CD4-positive, alpha-beta T cell treated with Interleukin-2 at 100 ng/mL for 4 hours (primary cell): Measurements from ENCODE around the gene MRPL53.
"Not testable (repeated sequence)": the region's sequence is repeated elsewhere in the genome, so short reads cannot be mapped to it uniquely, and the experiment has no call there.

Experiments
- DNase-seq: peaks from one replicate; pipeline ENCODE4 v3.0.0-alpha.2; 2020; ENCODE audit warnings: low spot score

MRPL53 gene

DNA sequence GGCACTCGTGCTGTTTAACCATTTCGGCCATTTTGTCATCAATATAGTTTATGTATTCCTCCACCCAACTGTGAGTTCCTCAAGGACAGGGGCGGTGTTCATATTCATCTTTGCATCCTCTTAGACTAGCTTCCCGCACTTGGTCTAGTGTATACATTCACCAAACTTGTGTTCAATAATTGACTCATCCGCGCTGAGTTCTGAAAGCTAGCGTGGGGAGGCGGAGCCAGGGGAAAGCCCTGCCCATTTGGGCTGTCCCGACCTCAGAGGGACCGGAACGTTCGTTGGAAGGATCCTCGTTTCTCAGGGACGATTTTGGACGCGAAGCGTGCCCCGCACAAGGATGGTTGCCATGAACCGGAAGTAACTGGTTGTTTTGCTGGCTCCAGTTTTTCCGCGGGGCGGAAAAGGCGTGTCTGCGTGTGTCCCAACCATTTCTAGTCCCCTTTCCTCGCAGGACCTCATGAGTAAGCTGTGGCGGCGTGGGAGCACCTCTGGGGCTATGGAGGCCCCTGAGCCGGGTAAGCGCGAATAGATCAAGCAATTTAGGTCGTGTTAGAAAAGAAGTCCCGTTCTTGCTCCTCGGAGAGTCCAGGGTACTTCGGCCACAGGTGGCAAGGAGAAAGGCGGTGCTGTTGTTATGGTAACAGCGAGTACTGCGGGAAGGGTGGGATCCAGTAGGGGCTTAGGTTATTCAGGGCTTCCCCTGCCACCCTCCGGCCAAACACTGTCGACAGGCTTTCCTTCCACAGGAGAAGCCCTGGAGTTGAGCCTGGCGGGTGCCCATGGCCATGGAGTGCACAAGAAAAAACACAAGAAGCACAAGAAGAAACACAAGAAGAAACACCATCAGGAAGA is 17.6 kb downstream of the MRPL53 start, which contains the start of gene INO80B:
Gene INO80B, plus strand, starts transcription at position 434 of the 858 bp plus-strand sequence. Its CDS starts 30 bp downstream, at position 464.
- DNase-seq: peak; percentile 99

GRCh38 chr2:74450570-74451190 is 21.8 kb downstream of the MRPL53 start:
- DNase-seq: no peak

GRCh38 chr2:74448771-74449170 is 23.7 kb downstream of the MRPL53 start:
- no peak for DNase-seq

GRCh38 chr2:74447230-74447999 is 25.1 kb downstream of the MRPL53 start:
- no peak for DNase-seq

- DNase-seq: no peak
These were observed 27.8 kb downstream of the MRPL53 start for GRCh38 chr2:74444498-74445318.

GRCh38 chr2:74442483-74443297 is 29.8 kb downstream of the MRPL53 start:
- not testable (repeated sequence) for DNase-seq

- peak; percentile 26 for DNase-seq
These were observed 30.6 kb downstream of the MRPL53 start, which contains the start of gene RTKN for GRCh38 chr2:74441690-74442482. Gene RTKN (minus strand): TSS chr2:74441937. CDS start chr2:74441816, 121 bp downstream.

GRCh38 chr2:74441170-74441689 is 31.2 kb downstream of the MRPL53 start:
- no peak for DNase-seq

DNA sequence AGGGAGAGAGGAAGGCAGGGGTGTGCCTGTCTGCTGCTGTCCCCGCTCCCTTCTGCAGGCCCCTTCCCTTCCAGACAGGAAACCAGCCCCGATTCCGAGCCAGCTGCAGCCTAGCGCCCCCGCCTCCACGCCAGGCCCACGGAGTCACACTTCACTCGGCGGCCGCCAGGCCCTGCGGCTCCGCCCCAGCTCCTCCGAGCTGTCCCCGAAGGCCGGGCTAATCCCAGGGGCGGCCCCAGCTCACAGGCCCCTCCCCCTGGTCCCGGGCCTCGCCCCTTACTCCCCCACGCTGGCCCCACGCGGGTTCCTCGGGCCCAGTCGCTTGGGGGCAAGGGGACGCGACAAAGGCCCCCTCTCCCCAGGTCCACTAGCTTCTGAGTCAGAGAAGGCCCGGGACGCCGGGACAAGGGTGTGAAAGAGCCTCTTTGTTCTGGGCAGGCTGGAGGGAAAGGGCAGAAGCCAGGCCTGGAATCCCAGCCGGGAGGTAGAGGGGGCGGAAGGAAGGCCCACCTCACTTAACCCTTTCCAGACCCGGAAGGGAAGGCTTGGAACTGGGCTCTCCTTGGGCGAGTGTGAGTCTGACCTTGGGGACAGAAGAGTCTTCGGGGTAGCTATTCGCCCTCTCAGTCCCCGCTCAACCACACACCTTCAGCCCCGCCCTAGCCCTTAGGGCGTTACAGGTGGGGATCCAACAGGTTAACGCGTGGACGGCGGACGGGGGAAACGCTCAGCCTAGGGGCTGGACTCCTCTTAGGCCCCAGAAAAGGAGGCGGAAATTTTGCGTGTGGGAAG is 31.9 kb downstream of the MRPL53 start:
- DNase-seq: peak; percentile 18

DNA sequence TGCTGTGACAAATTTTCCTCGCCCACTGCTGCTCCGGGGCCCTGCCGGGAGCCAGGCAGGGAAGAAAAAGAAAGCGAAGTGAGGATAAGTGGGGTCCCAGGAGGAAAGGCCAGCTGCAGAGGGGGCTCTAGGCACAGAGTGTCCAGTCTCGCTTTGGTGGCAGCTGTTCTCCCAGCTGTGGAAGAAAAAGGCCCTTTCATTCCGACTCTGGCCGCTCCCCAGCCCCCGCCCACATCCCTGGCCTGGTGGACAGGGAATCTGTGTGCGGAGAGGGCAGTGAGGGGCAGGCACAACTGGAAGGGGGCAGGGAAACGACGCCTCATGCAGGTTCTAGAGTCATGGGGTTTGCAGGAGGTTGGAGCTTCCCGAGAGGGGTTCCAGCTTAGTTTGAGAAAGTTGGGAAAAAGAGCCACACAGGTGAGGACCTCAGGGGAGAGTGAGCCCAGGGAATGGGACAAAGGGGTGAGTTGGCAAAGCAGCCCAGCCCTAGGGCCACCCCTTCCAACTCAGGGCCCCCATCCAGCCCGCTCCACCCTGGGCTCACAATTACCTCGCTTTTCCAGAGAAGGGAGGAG is 32.6 kb downstream of the MRPL53 start:
- DNase-seq: no peak

DNA sequence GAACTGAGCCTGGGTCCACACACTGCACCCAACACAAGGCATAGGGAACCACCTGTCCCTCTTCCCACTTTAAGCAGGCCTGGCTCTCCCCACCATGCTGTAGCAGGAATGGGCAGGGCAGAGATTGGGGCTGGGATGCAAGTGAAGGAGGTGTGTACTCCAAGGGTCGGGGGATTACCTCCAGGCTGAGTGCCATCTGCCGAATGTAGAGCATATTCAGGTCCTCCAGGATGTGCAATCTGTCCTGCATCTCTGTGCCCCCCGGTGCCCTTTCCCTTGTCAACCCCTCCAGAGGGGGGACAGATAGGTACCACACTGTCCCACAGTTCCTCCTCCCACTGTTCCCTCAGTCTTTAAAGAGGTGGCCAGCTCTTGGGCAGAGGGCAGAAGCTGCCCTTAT is 33.1 kb downstream of the MRPL53 start:
- DNase-seq: no peak

- DNase-seq: no peak
These were observed 34.2 kb downstream of the MRPL53 start for GRCh38 chr2:74438248-74438647.

DNA sequence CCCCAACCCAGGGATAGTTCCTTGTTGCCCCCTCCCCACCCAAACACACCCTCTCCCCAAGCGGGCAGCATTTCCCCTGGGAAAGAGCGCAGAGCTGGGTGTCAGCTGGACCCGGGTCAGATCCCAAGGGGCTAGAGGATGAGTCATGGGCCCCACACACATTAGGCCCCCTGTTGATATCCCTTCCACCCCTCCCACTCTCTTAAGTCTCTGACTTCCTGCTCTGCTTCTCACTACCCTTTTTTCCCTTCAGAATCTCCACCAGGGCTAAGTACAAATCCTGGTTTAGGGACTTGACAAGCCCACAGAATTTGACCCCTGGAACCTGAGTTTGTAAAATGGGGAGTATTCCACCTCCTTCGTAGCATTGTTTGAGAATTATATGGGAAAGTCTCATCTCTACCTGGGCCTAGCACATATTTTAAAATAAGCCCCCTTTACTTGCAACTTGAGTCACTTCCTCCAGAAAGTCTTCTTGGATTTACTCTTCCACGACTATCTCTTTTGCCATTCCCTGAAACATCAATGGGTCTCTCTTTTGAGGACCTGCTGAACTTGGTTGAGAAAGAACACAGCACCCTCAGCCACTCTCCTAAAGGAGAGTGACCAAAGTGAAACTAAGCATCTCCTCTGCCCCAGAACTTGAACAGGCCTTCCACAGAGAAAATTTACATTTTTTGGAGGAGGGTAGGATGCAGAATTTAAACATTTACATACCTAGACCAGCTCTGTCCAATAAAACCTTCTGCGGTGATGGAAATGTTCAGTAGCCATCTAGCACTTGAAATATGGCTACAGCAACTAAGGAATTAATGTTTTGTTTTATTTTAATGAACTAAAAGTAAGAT is 35.4 kb downstream of the MRPL53 start:
- DNase-seq: no peak

- DNase-seq: no peak
These were observed 36.2 kb downstream of the MRPL53 start for GRCh38 chr2:74436111-74436805.

DNA sequence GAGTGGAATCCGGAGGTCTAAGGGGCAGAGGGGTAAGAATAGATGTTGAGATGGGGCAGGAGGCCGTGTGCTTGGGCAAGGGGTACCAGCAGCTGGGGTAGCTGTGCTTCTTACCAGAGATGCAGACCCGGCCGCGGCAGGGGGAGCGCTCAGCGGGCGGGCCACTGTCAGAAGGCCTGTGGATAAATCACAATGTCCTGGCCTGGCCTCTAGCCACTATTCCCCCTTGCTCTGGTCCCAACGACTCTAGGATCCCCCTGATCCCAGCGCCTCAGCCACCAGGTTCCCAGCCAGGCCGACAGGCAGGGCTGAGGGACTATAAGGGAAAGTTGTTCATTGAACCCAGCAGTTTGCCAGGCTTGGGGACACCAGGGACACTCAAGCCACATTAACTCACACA is 42.0 kb downstream of the MRPL53 start:
- DNase-seq: no peak

GRCh38 chr2:74429487-74430451 is 42.7 kb downstream of the MRPL53 start:
- DNase-seq: no peak
